ENCODE results near the gene AGR2.
A peak's percentile ranks its signal among the peaks of the same experiment; 100 is the strongest.

The AGR2 gene

GRCh38 chr7:16812542-16813231, 7.9 kb upstream of the AGR2 start:
- DNase-seq (ENCODE audit: low spot score), result no peak

DNA sequence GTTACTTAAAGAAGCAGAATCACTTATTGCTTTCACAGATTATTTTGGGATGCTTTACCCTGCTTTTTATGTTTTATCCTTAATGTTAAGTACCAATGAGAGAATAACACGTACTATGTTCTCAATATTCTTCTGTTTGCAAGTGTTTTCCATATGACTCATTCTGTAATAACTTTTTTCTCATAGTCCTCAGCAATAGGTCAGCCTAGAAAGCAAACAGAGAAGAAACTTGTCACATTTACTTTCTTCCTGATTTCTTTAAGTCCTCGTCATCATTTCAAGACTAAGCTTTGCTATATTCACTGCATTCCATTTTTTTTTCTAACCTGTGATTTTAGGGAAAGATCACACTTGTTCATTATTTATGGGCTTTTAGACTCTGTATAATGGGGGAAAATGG, 6.8 kb upstream of the AGR2 start:
- no peak for DNase-seq (ENCODE audit: low spot score)

DNA sequence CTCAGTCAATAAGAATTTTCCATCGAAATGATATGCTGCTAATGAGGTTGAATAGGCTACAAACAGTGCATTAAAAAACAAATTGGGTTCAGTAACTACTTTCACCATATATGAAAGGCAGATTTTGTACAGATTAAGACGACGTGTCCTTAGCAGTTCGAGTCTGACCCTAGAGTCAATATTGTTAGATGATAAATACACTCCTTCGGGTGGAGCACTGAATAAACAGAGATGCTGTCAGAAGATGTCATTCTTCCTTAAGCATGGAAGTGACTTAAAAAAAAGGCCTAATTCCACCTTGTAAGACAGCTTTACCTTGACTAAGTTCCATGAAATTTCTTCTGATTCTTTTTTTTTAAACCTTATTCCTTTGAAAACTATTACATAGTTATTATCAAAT, 5.8 kb upstream of the AGR2 start:
- DNase-seq (ENCODE audit: low spot score), result no peak

GRCh38 chr7:16810112-16810511, 5.3 kb upstream of the AGR2 start:
- no peak for DNase-seq (ENCODE audit: low spot score)

DNA sequence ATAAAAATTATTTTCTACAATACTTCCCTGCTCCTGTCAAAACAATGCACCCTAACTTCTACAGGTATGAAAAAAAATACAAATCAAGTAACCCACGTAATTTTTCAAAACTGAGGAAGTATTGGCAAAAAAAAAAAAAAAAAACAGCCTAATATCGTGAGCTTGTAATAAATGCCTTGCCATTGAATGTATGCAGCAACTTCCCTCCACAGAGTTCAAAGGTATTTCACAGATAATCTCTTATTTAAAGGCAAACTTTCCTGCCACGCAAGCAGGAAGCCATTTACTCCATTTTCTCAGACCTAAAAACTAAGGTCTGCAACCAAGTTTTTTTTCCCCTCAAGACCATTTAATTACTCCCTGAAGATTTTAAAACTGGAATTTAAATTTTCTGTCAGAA, 642 bp upstream of the AGR2 start:
- no peak for DNase-seq (ENCODE audit: low spot score)

DNA sequence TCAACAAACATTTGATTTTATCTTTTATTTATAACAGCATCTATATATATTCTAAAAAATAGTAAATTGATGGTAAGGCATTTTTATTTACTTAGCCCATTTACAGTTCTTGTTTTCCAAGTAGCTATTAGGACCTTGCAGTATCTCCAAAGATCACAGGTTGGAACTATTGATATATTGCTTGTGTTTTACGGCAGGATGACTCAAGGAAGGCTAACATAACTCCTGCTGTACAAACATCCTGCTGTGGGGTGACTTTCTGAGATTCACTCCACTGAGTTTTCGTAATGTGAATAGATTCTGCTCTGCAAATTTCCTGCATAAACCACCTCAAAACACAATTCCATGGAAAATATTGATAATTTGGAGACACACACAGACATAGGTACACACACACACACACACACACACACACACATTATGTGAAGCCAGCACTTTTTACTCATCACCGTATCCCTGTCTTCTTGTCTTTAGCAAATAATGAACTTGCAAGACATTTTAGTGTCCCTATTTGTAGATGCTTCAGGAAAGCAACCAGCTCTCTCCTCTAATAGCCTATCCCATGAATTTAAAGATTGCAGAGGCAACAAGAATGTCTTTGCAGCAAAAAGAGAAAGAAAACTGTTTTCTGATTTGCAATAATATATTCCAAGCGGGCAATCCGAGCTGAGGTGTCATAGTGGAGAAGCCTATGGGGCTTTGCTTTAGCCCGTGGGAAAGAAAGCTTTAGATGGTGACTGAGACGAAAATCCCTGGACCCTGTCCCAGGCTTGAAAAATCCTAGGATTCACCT, 722 bp downstream of the AGR2 start:
- no peak for DNase-seq (ENCODE audit: low spot score)

- DNase-seq (ENCODE audit: low spot score), result no peak
Observed at GRCh38 chr7:16803125-16803524, 1.7 kb downstream of the AGR2 start.

DNA sequence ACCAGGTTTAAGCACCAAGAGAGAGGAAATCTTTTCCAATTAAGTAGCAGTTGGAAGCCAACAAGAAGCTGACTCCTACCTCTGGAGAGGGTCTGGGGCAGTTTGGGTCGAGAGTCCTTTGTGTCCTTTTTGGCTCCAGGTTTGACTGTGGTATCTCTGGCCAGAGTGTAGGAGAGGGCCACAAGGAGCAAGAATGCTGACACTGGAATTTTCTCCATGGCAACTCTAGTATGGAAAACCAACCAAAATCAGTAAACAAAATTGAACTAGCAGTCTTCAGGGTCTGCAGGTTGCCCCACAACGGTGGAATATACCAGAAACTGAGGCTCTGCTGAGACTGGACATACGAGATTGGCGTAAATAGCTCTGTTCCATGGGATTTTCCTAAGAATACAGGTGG, 3.2 kb downstream of the AGR2 start:
- no peak for DNase-seq (ENCODE audit: low spot score)

DNA sequence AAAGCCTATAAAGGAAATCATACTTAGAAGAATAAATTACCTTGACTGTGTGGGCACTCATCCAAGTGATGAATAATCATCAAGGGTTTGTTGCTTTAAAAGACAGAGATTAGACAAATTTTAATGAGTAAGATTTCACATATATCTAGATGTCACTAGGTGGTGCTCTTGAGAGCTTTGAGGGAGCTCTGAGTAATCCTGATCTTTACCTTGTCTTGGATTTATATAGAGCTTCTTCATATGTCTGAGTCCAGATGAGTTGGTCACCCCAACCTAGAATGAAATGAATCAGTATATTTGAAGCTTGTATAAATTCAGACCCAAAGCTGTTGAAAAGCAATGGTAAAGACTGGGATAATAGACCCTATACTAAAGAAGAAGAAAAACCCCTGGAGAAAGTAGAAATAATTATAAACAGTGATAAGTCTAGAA, 3.7 kb downstream of the AGR2 start:
- peak; percentile 6 for DNase-seq (ENCODE audit: low spot score)

DNA sequence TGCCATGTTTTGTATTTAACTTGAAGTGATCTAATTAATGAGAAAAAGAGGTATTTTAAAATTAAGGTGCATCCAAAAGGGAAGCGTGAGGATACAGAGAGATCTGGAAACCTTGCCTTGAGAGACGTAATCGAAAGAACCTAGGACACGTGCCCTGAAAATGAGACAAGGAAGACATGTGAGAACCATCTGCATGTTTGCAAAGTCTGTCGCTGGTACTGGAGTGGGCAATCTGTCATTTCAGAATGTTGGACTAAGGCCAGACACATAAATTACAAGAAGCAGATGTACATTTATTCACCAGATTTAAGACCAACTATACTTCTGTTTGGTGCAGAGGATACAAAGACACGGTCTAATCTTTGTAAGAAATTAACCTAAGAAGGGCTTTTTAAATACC, 9.2 kb downstream of the AGR2 start:
- no peak for DNase-seq (ENCODE audit: low spot score)

GRCh38 chr7:16794986-16795385, 9.8 kb downstream of the AGR2 start:
- no peak for DNase-seq (ENCODE audit: low spot score)

GRCh38 chr7:16791905-16792698, 12.7 kb downstream of the AGR2 start:
- DNase-seq (ENCODE audit: low spot score), result no peak

DNA sequence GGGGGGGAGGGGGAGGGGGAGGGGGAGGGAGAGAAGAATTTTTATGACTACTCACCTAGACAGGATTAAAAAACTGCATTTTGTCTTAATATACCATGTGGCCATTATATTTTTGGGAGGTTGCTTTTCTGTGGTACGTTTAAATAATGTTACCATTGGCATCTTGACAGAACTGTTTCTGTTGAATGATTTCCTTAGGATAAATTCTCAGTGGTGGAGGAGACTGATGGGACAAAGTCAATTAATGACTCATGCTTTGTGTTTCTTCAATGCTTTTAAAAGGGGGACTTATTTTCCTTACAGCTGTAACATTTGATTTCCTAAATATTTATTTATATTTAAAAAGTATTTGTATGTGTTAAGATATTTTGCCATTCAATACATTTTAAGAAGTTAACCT, 13.7 kb downstream of the AGR2 start:
- DNase-seq (ENCODE audit: low spot score), result no peak

- DNase-seq (ENCODE audit: low spot score), result no peak
Observed at GRCh38 chr7:16787127-16787526, 17.7 kb downstream of the AGR2 start.

GRCh38 chr7:16786257-16786656, 18.5 kb downstream of the AGR2 start:
- DNase-seq (ENCODE audit: low spot score), result no peak

GRCh38 chr7:16785846-16786245, 19.0 kb downstream of the AGR2 start:
- DNase-seq (ENCODE audit: low spot score), result no peak

DNA sequence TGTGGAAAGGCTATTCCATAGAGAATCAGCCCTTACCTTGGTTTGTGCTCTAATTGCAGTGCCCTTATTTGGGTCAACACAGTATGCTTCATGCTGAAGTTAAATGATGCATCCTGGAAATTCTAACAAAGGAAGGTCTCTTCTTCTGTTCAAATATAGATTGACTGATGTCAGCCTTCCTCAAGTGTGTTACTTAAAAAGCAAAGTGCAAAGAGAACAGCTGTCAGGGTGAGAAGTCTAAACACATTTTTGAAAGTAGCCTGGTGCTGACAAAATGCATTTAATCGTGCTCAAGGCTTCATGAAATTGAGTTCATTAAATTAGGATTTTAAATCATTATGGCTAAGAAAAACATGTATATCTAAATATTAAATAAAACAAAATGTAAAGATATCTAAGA, 19.5 kb downstream of the AGR2 start:
- DNase-seq (ENCODE audit: low spot score), result no peak

DNA sequence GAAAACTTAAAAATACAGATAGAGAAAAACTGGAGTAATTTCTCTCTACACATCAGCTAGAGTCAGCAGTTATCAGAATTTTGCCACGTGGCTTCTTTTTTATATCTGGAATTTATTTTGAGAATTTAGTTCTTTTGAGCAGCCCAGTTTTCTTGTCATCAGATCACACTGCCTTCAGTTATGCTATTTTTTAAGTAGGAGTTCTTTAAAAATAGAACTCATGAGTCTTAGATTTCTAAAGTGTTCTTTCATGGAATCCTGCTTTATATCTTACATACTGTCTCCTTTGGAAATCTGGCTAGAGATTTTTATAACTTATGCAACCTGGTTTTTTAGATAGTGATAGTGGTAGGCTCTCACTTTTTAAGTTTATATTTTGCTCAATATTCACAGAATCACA, 24.2 kb downstream of the AGR2 start:
- no peak for DNase-seq (ENCODE audit: low spot score)

- no peak for DNase-seq (ENCODE audit: low spot score)
Observed at GRCh38 chr7:16779051-16779450, 25.7 kb downstream of the AGR2 start.

DNA sequence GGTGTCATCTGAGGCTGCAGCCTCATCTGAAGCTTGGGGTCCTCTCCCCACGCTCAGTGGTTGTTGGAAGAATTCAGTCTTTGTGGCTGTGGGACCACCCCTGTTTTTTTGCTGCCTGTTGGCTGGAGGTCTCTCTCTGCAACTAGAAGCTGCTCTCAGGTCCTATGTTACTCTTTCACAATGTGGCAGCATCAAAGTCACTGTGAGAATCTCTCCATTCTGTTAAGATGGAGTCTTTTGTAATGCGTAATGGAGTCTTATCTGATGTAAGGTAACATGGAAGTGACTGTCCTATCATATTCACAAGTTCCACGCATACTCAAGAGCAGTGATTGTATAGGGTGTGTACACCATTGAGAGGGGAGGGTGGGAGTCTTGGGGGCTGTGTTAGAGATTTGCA, 26.3 kb downstream of the AGR2 start:
- no peak for DNase-seq (ENCODE audit: low spot score)

GRCh38 chr7:16776053-16776452, 28.7 kb downstream of the AGR2 start:
- DNase-seq (ENCODE audit: low spot score), result no peak

DNA sequence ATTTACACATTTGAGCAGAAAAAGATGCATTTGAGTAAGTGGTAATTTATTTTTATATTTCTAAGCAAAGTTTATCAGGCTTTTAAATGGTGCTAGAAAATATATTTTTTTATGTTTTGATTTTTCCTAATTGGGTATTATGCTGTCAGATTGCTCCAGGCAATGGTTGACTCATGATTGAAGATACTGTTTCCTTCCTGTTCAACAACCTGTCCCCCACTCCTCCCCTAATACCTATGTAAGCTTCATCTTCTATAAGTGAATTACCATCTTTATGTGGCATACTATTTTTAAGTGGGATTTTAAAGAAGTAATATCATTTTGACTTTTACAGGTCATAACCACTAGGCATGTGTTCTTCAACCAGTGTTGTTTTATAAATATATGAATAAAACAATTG, 29.8 kb downstream of the AGR2 start:
- no peak for DNase-seq (ENCODE audit: low spot score)

DNA sequence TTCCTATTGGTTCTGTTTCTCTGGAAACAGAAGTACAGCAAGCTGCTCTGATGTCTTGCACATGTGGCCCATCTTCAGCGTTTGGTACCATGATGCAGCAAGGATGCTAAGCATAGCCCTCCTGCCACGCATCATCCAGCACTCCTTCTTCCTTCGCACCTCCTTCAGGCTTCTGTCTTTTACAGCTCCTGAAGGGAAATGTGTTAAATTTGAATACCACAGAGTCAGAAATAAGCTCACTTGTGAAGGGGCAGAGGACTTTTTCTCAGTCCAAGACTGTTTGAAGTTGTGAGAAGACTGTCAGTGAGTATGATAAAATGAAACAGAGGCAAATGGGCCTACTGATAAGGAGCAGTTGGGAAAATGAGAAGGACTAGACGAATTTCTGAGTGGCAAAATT, 30.5 kb downstream of the AGR2 start:
- DNase-seq (ENCODE audit: low spot score), result no peak

Measured in CD4-positive, alpha-beta T cell treated with Interleukin-15 for 4 hours (primary cell).